ENCODE data around the gene CRIM1.

GRCh38 chr2:36451512-36451911, 95.9 kb downstream of the CRIM1 start:
- TF ChIP-seq CTCF (IDR thresholded peaks at IDR 0.05) (no peak), POLR2A (IDR thresholded peaks at IDR 0.05) (no peak)
